Thoracic aorta (tissue), 2 donors: ENCODE results near the gene COL15A1. TPM values are rescaled to one million over a fixed set of nuclear protein-coding genes. Genes with fewer than 3 reads are reported as not detected.

Source experiments
- ATAC-seq: fragments of 150-250 bp; one replicate; pipeline ENCODE4 v1.8.0; 2017; ENCODE audit warnings: low read depth; ENCODE audit not compliant: insufficient number of reproducible peaks, low FRiP score
- DNase-seq: peaks from one replicate; pipeline ENCODE4 v3.0.0-alpha.2; 2020; ENCODE audit warnings: low spot score
- H3K27ac ChIP-seq, 2 donors: fragments of 200-600 bp; sonication (generic); 1 replicate in 1 of 2; 2 replicates in 1 of 2; pipeline ENCODE4 v1.5.1; 2016; ENCODE audit warnings: mild to moderate bottlenecking in 2 of 2, moderate library complexity in 2 of 2
- H3K27me3 ChIP-seq: fragments of 200-600 bp; sonication (generic); replicated peaks from 2 replicates; pipeline ENCODE4 v1.6.0; 2016; ENCODE audit warnings: mild to moderate bottlenecking; ENCODE audit not compliant: insufficient read depth
- H3K36me3 ChIP-seq: fragments of 200-600 bp; sonication (generic); one replicate; pipeline ENCODE4 v1.5.1; 2016
- H3K4me1 ChIP-seq, 2 donors: fragments of 200-600 bp; sonication (generic); 1 replicate in 1 of 2; 2 replicates in 1 of 2; pipeline versions ENCODE4 v1.5.1 to v1.6.0; 2016; ENCODE audit warnings: low read depth in 2 of 2, mild to moderate bottlenecking in 1 of 2; ENCODE audit not compliant: control insufficient read depth in 1 of 2
- H3K4me3 ChIP-seq: fragments of 200-600 bp; sonication (generic); 2 replicates; pipeline ENCODE4 v1.5.1; 2016; ENCODE audit warnings: mild to moderate bottlenecking
- H3K9me3 ChIP-seq: fragments of 200-600 bp; sonication (generic); 2 replicates; pipeline ENCODE4 v1.5.1; 2016
- CTCF ChIP-seq: fragments of 200-600 bp; sonication (generic); IDR thresholded peaks from one replicate; pipeline ENCODE4 v1.5.1; 2019; ENCODE audit warnings: antibody characterized with exemption
- total RNA-seq, 2 donors: library from RNA; depleted of rRNA; stranded (reverse); fragments of >200 nt; gene quantifications; one replicate each; pipeline versions ENCODE4 v1.1.0 to v1.2.3, GENCODE V29; 2016

The COL15A1 gene
- total RNA-seq, 2 donors from 2014 or later: 23.3 to 70.4 TPM

GRCh38 chr9:99034149-99034548 lies 90.4 kb downstream of the COL15A1 start:
- TF ChIP-seq CTCF: no peak
- no peak overlapping the region for H3K27ac ChIP-seq
- H3K9me3 ChIP-seq: no peaks in the 10 kb centered on the region
- peaks cover 6 to 15% of the 10 kb centered on the region in 2 donors for H3K4me1 ChIP-seq
- ATAC-seq (no peak), DNase-seq (no peak)
- H3K4me3 ChIP-seq: no peak overlapping the region
- H3K36me3 ChIP-seq: peaks cover 5% of the 10 kb centered on the region
- no peaks in the 10 kb centered on the region for H3K27me3 ChIP-seq

DNA sequence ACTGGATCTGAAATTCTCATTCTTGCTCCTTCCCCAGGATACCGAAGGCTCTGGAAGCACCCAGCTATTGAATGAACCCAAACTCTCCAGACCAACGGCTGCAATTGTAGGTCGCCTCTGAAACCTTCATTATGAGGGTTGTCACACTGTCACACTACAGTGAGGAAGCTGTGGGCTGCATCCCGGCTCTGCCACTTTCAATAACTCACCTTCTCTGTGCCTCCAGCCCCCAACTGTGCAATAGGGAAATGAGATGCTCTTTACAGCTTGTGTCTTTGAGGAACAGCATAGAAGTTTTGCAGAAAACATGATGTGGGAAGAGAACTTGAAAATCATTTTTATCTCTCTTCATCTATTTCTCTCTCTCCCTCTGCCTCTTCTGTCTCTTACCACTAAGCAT lies 91.6 kb downstream of the COL15A1 start:
- DNase-seq: no peak
- peaks cover 2 to 4% of the 10 kb centered on the region in 2 donors for H3K4me1 ChIP-seq
- no peak overlapping the region for H3K4me3 ChIP-seq
- no peak for TF ChIP-seq CTCF
- peaks cover 5% of the 10 kb centered on the region for H3K36me3 ChIP-seq
- no peak for ATAC-seq
- no peak overlapping the region for H3K27ac ChIP-seq
- no peaks in the 10 kb centered on the region for H3K9me3 ChIP-seq
- no peaks in the 10 kb centered on the region for H3K27me3 ChIP-seq

- H3K9me3 ChIP-seq: no peaks in the 10 kb centered on the region
- no peaks in the 10 kb centered on the region for H3K27me3 ChIP-seq
- TF ChIP-seq CTCF: no peak
- H3K36me3 ChIP-seq: peaks cover 5% of the 10 kb centered on the region
- peaks cover 0 to 3% of the 10 kb centered on the region in 2 donors for H3K4me1 ChIP-seq
- DNase-seq (no peak), ATAC-seq (no peak)
- no peak overlapping the region for H3K4me3 ChIP-seq
- H3K27ac ChIP-seq: no peak overlapping the region
These were observed 94.2 kb downstream of the COL15A1 start for GRCh38 chr9:99037769-99038483.

DNA sequence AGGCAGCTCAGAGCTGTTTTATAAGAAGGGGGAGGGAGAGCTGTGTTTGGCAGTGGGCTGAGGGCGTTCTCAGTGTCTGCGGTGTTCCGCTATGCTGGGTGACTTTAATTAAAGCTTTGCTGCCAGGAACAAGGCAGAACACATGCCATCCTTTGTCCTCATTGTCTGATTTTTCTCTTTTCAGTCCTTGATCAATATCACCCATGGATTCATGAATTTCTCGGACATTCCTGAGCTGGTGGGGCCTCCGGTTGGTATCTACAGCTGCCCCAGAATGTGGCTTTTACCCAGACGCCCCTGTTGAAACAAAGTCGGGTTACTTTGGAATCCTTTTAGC lies 94.7 kb downstream of the COL15A1 start:
- Histone ChIP-seq H3K4me1 (peaks cover 0 to 3% of the 10 kb centered on the region in 2 donors), H3K4me3 (no peak overlapping the region), H3K27me3 (no peaks in the 10 kb centered on the region), H3K27ac (no peak overlapping the region), H3K36me3 (peaks cover 5% of the 10 kb centered on the region), H3K9me3 (no peaks in the 10 kb centered on the region)
- ATAC-seq (no peak), DNase-seq (no peak)
- TF ChIP-seq CTCF: no peak

DNA sequence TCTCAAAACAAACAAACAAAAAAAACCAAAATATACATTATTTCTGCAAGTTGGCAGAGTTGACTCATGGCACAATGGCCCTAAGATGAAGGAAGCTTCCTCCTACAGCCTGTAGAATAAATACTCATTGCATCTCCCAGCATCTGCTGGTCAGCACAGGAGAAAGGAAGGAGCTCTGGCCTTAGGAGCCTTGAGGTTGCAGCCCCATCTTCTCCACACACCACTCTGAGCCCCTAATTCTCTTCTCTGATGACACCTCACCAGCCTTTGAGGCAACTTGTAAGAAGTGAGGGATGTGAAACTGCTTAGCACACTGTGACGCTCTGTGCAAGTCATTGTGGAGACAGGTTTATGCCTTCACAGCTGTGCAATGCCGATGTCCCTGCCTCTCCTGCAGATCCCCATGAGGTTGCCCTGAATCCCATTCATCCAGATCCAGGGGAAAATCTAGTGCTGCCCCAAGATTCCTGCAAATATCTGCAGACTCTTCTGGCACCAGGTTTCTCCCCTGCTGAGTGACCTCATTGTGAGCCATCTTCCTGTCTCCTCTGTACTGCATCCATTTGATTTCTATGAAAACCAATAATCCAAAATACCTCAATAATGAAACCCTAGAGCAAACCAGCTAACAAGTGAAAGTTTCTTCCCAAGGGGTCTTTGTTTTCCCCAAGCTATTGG lies 95.9 kb downstream of the COL15A1 start:
- no peaks in the 10 kb centered on the region for H3K27me3 ChIP-seq
- ATAC-seq (no peak), DNase-seq (no peak)
- H3K4me1 ChIP-seq: peaks cover 0 to 3% of the 10 kb centered on the region in 2 donors
- TF ChIP-seq CTCF: no peak
- H3K27ac ChIP-seq: no peak overlapping the region
- no peak overlapping the region for H3K4me3 ChIP-seq
- peaks cover 5% of the 10 kb centered on the region for H3K36me3 ChIP-seq
- H3K9me3 ChIP-seq: no peaks in the 10 kb centered on the region
